ENCODE measurements around the gene DFFA.

DNA sequence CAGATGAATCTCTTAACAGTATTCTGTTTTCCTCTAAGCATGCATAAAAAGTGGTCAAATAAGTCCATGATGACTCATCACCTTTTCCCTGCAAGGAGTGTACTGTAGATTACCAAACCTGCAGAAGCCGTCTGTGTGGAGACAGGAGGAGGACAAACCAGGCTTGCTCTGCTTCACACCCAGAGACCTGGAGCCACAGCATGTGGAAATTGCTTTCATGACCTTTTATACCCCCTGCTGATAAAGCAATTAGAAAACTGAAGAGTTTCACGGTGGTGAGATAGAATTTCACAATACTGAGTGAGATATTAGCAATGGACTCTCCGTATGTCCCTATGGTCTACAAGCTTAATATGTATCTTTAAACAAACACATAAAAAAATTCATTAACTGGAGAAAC lies 13.1 kb downstream of the DFFA start:
- TF ChIP-seq, protein P1, sequence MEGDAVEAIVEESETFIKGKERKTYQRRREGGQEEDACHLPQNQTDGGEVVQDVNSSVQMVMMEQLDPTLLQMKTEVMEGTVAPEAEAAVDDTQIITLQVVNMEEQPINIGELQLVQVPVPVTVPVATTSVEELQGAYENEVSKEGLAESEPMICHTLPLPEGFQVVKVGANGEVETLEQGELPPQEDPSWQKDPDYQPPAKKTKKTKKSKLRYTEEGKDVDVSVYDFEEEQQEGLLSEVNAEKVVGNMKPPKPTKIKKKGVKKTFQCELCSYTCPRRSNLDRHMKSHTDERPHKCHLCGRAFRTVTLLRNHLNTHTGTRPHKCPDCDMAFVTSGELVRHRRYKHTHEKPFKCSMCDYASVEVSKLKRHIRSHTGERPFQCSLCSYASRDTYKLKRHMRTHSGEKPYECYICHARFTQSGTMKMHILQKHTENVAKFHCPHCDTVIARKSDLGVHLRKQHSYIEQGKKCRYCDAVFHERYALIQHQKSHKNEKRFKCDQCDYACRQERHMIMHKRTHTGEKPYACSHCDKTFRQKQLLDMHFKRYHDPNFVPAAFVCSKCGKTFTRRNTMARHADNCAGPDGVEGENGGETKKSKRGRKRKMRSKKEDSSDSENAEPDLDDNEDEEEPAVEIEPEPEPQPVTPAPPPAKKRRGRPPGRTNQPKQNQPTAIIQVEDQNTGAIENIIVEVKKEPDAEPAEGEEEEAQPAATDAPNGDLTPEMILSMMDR (IDR thresholded peaks at IDR 0.05; ENCODE audit: poor library complexity): no peak
- no peak for TF ChIP-seq EZH2 (IDR thresholded peaks at IDR 0.05; ENCODE audit: borderline replicate concordance)
